ENCODE results near the gene IFIT5.

DNA sequence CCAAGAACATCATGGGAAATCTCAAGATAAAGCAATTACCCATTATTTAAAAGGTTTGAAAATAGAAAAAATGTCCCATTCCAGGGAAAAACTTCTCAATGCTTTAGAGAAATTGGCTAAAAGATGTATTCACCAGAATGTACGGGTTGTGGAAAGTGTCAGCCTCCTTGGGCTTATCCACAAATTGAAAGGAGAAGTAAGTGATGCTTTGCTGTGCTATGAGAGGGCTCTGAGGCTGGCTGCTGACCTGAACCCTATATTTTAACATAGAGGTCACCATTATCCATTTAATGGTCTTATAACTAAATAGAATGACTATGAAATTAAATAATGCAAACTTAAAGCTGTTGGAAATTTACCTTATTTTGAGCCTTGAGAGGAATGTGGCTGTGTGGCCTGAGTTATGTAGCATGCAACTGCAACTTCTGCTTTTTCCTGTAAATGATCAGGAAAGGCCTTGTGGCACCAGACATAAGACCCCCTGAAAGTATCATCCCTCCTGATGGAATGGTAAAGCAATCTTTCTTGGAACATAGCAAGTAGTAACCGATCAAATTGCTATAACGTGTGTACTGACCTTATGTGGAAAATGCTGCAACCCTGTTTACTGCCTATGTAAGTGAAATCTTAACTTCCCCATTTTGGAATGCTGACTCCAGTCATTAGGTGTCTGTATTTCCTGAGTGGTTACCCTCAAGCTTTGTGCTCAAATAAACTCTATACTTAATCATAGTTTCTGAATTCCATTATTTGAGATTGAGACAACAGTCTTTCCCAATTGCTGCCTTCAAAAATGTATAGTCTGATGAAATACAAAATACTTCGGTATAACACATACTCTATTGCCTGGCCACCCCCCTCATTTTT is 29.7 kb upstream of the IFIT5 start:
- TF ChIP-seq, protein P1, sequence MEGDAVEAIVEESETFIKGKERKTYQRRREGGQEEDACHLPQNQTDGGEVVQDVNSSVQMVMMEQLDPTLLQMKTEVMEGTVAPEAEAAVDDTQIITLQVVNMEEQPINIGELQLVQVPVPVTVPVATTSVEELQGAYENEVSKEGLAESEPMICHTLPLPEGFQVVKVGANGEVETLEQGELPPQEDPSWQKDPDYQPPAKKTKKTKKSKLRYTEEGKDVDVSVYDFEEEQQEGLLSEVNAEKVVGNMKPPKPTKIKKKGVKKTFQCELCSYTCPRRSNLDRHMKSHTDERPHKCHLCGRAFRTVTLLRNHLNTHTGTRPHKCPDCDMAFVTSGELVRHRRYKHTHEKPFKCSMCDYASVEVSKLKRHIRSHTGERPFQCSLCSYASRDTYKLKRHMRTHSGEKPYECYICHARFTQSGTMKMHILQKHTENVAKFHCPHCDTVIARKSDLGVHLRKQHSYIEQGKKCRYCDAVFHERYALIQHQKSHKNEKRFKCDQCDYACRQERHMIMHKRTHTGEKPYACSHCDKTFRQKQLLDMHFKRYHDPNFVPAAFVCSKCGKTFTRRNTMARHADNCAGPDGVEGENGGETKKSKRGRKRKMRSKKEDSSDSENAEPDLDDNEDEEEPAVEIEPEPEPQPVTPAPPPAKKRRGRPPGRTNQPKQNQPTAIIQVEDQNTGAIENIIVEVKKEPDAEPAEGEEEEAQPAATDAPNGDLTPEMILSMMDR (IDR thresholded peaks at IDR 0.05; ENCODE audit: low read depth, low read length): no peak
- no peak for TF ChIP-seq POLR2A (IDR thresholded peaks at IDR 0.05; ENCODE audit: extremely low read depth, insufficient read length)
